CD14-positive monocyte (primary cell): ENCODE measurements around the gene SUPT6H. TPM values are rescaled to one million over a fixed set of nuclear protein-coding genes. Genes with fewer than 3 reads are reported as not detected.

Experiments
- DNase-seq, 3 donors: peaks; one replicate each; pipeline ENCODE4 v3.0.0-alpha.2; 2011 to 2022
- H2AFZ ChIP-seq: 2 replicates; pipeline ENCODE4 v1.6.0; 2012; ENCODE audit warnings: mild to moderate bottlenecking, low read depth, low read length, inconsistent platforms; ENCODE audit not compliant: insufficient read depth, poor library complexity, severe bottlenecking
- H3K27ac ChIP-seq, 2 donors: 1 replicate in 1 of 2; 2 replicates in 1 of 2; pipeline ENCODE4 v1.5.1; 2012 to 2013; ENCODE audit warnings: low read length in 2 of 2, control low read depth in 1 of 2, inconsistent platforms in 1 of 2, low read depth in 1 of 2, mild to moderate bottlenecking in 1 of 2
- H3K27me3 ChIP-seq, 2 donors: one replicate each; pipeline versions ENCODE4 v1.6.0 to v1.6.1; 2011 to 2013; ENCODE audit warnings: low read length in 2 of 2; ENCODE audit not compliant: control insufficient read depth in 2 of 2, insufficient read depth in 2 of 2
- H3K36me3 ChIP-seq, 2 donors: replicated peaks in 1 of 2; 1 replicate in 1 of 2; 2 replicates in 1 of 2; pipeline versions ENCODE4 v1.5.1 to v1.6.1; 2012 to 2013; ENCODE audit warnings: low read length in 2 of 2, control low read depth in 1 of 2, inconsistent platforms in 1 of 2, mild to moderate bottlenecking in 1 of 2; ENCODE audit not compliant: insufficient read depth in 2 of 2, control insufficient read depth in 1 of 2
- H3K4me1 ChIP-seq, 2 donors: 1 replicate in 1 of 2; 2 replicates in 1 of 2; pipeline versions ENCODE4 v1.5.1 to v1.6.1; 2012 to 2013; ENCODE audit warnings: low read length in 2 of 2, control low read depth in 1 of 2, inconsistent platforms in 1 of 2, mild to moderate bottlenecking in 1 of 2, moderate library complexity in 1 of 2; ENCODE audit not compliant: insufficient read depth in 2 of 2, control insufficient read depth in 1 of 2
- H3K4me2 ChIP-seq: replicated peaks from 2 replicates; pipeline ENCODE3; 2012; ENCODE audit warnings: low read length, moderate library complexity, mild to moderate bottlenecking; ENCODE audit not compliant: poor library complexity, severe bottlenecking; ENCODE audit errors: extremely low read depth
- H3K4me3 ChIP-seq, 3 experiments: fragments of 200-600 bp in 1 of 3; sonication (generic) in 1 of 3; replicated peaks in 1 of 3; 1 replicate in 2 of 3; 2 replicates in 1 of 3; pipeline ENCODE4 v1.5.1; 2011 to 2013; ENCODE audit warnings: low read length in 3 of 3, mild to moderate bottlenecking in 3 of 3, control low read depth in 2 of 3, low read depth in 2 of 3, inconsistent platforms in 1 of 3, moderate library complexity in 1 of 3
- H3K79me2 ChIP-seq: 2 replicates; pipeline ENCODE4 v1.6.0; 2012; ENCODE audit warnings: mild to moderate bottlenecking, control low read depth, inconsistent platforms, low read length, moderate library complexity; ENCODE audit not compliant: insufficient read depth
- H3K9ac ChIP-seq: 2 replicates; pipeline ENCODE4 v1.6.0; 2017; ENCODE audit warnings: low read length, mild to moderate bottlenecking; ENCODE audit not compliant: insufficient read depth, poor library complexity, severe bottlenecking
- H3K9me3 ChIP-seq, 2 donors: replicated peaks in 1 of 2; 1 replicate in 1 of 2; 2 replicates in 1 of 2; pipeline versions ENCODE4 v1.5.1 to v1.6.1; 2012 to 2013; ENCODE audit warnings: low read length in 2 of 2, control low read depth in 1 of 2; ENCODE audit not compliant: control insufficient read depth in 1 of 2, insufficient read depth in 1 of 2
- H4K20me1 ChIP-seq: 2 replicates; pipeline ENCODE4 v1.6.0; 2012; ENCODE audit warnings: mild to moderate bottlenecking, low read length, control low read depth, moderate library complexity; ENCODE audit not compliant: insufficient read depth
- H3K27ac Mint-ChIP-seq, 7 donors: one replicate each; pipeline ENCODE4 v1.8.0; 2020; ENCODE audit warnings: mild to moderate bottlenecking in 7 of 7, mixed read lengths in 7 of 7, moderate library complexity in 6 of 7, inconsistent platforms in 2 of 7
- H3K27me3 Mint-ChIP-seq, 3 donors: one replicate each; pipeline ENCODE4 v1.8.0; 2021 to 2022; ENCODE audit warnings: low read depth in 3 of 3, mild to moderate bottlenecking in 3 of 3, mixed read lengths in 3 of 3, moderate library complexity in 3 of 3, inconsistent platforms in 1 of 3
- H3K36me3 Mint-ChIP-seq, 2 donors: one replicate each; pipeline ENCODE4 v1.8.0; 2020; ENCODE audit warnings: mixed read lengths in 2 of 2, inconsistent platforms in 1 of 2, mild to moderate bottlenecking in 1 of 2
- H3K4me1 Mint-ChIP-seq: one replicate; pipeline ENCODE4 v1.8.0; 2020; ENCODE audit warnings: mild to moderate bottlenecking, mixed read lengths
- H3K4me3 Mint-ChIP-seq, 2 donors: one replicate each; pipeline ENCODE4 v1.8.0; 2020; ENCODE audit warnings: mild to moderate bottlenecking in 2 of 2, mixed read lengths in 2 of 2, moderate library complexity in 1 of 2
- H3K9me3 Mint-ChIP-seq, 7 donors: one replicate each; pipeline ENCODE4 v1.8.0; 2020 to 2022; ENCODE audit warnings: mixed read lengths in 7 of 7, mild to moderate bottlenecking in 6 of 7, moderate library complexity in 6 of 7, inconsistent platforms in 2 of 7
- CTCF ChIP-seq: fragments of 200-600 bp; IDR thresholded peaks from one replicate; pipeline ENCODE4 v1.8.0; 2022; ENCODE audit warnings: antibody characterized with exemption, mild to moderate bottlenecking
- WGBS: methylation state at CpG from one replicate; pipeline ENCODE4 v1.1.5; 2013; ENCODE audit warnings: missing lambda C conversion rate; ENCODE audit not compliant: insufficient coverage; 5-methylcytosine and 5-hydroxymethylcytosine counted together
- intact Hi-C, 2 donors: fragments of 100-400 bp; cut with micrococcal nuclease; formaldehyde crosslinking; loops; one replicate each; pipeline versions ENCODE4 v1.15.0 to v1.15.1; 2023
- polyA plus RNA-seq, 3 donors: library from polyadenylated mRNA; depleted of rRNA in 1 of 3; unstranded in 2 of 3; stranded (reverse) in 1 of 3; fragments of 300-500 nt in 2 of 3; fragments of >200 nt in 1 of 3; fragmentation: Illumina TruSeq in 2 of 3; gene quantifications; 1 replicate in 2 of 3; 2 replicates in 1 of 3; pipeline ENCODE4 v1.2.3, GENCODE V29; 2012 to 2021

Gene SUPT6H
- polyA plus RNA-seq, 3 donors, result 3.8 to 33.9 (median 7.8) TPM

- Histone ChIP-seq H3K4me1 (no peaks in the 10 kb centered on the region), H4K20me1 (peaks cover 19% of the 10 kb centered on the region), H3K27me3 (no peaks in the 10 kb centered on the region), H3K36me3 (peaks cover 68 to 80% of the 10 kb centered on the region in 2 donors), H3K9ac (no peak overlapping the region), H3K4me3 (no peak overlapping the region), H3K79me2 (no peaks in the 10 kb centered on the region), H3K4me2 (no peak overlapping the region), H2AFZ (no peak overlapping the region), H3K27ac (no peak overlapping the region), H3K9me3 (no peaks in the 10 kb centered on the region)
- Mint-ChIP-seq H3K36me3 (peaks cover 78% of the 10 kb centered on the region in 2 donors), H3K4me1 (peaks cover 2% of the 10 kb centered on the region), H3K9me3 (no peaks in the 10 kb centered on the region), H3K27ac (peak overlapping the region in 2 of 7 donors; percentile 10 to 55), H3K27me3 (peaks cover 0 to 2% (median 2%) of the 10 kb centered on the region in 3 donors), H3K4me3 (no peak overlapping the region)
- DNase-seq, result no peak
- TF ChIP-seq CTCF, result no peak
- intact Hi-C loops, result no loop called here
- WGBS, result 100% methylated on average over 1 of the region's 3 CpGs
Observed at GRCh38 chr17:28702752-28703150, 40.7 kb downstream of the SUPT6H start.

GRCh38 chr17:28703552-28704218 is 41.7 kb downstream of the SUPT6H start:
- no peak overlapping the region for H3K4me2 ChIP-seq
- H3K4me3 Mint-ChIP-seq, result no peak overlapping the region
- H3K27ac ChIP-seq, result no peak overlapping the region
- DNase-seq, result no peak
- H2AFZ ChIP-seq, result no peak overlapping the region
- no peaks in the 10 kb centered on the region for H3K9me3 Mint-ChIP-seq
- H4K20me1 ChIP-seq, result peaks cover 14% of the 10 kb centered on the region
- no peak overlapping the region for H3K4me3 ChIP-seq
- WGBS, result 95% methylated on average over 11 of the region's 16 CpGs
- no peaks in the 10 kb centered on the region for H3K79me2 ChIP-seq
- H3K27me3 ChIP-seq, result no peaks in the 10 kb centered on the region
- no peak overlapping the region for H3K9ac ChIP-seq
- H3K9me3 ChIP-seq, result no peaks in the 10 kb centered on the region
- intact Hi-C loops, result no loop called here
- H3K4me1 Mint-ChIP-seq, result peaks cover 2% of the 10 kb centered on the region
- no peaks in the 10 kb centered on the region for H3K4me1 ChIP-seq
- H3K36me3 ChIP-seq, result peaks cover 59 to 71% of the 10 kb centered on the region in 2 donors
- H3K27me3 Mint-ChIP-seq, result peaks cover 0 to 2% (median 2%) of the 10 kb centered on the region in 3 donors
- peak overlapping the region in 1 of 7 donors; percentile 52 for H3K27ac Mint-ChIP-seq
- H3K36me3 Mint-ChIP-seq, result peaks cover 69 to 72% of the 10 kb centered on the region in 2 donors
- TF ChIP-seq CTCF, result no peak
